HCT116 (cell line): Measurements from ENCODE around the gene PDLIM7.

Source experiments
- ATF3 ChIP-seq: IDR thresholded peaks from 2 replicates; pipeline ENCODE4 v1.6.1; 2012
- CBX3 ChIP-seq: IDR thresholded peaks from 2 replicates; pipeline ENCODE4 v1.6.1; 2012; ENCODE audit warnings: low read depth
- CTCF ChIP-seq, 3 experiments: fragments of 200-600 bp in 1 of 3; sonication (generic) in 1 of 3; IDR thresholded peaks in 2 of 3; conservative IDR thresholded peaks in 1 of 3; 2 replicates each; pipeline ENCODE4 v1.5.1; 2012 to 2017; ENCODE audit warnings: low read depth in 2 of 3, low read length in 2 of 3, antibody characterized with exemption in 1 of 3, borderline replicate concordance in 1 of 3, control low read depth in 1 of 3, mild to moderate bottlenecking in 1 of 3, mixed read lengths in 1 of 3, mixed run types in 1 of 3, moderate library complexity in 1 of 3; ENCODE audit not compliant: insufficient read depth in 1 of 3
- POLR2A ChIP-seq: IDR thresholded peaks from 2 replicates; pipeline ENCODE4 v1.7.0; 2011; ENCODE audit warnings: borderline replicate concordance; ENCODE audit not compliant: insufficient read depth, insufficient read length; ENCODE audit errors: extremely low read depth
- YY1 ChIP-seq: IDR thresholded peaks from 2 replicates; pipeline ENCODE4 v1.6.1; 2011; ENCODE audit warnings: low read length, low read depth, moderate library complexity, mild to moderate bottlenecking; ENCODE audit not compliant: insufficient replicate concordance; ENCODE audit errors: extremely low read depth
- ZFX ChIP-seq: fragments of 450-650 bp; IDR thresholded peaks from 2 replicates; pipeline ENCODE4 v1.6.1; 2017

DNA sequence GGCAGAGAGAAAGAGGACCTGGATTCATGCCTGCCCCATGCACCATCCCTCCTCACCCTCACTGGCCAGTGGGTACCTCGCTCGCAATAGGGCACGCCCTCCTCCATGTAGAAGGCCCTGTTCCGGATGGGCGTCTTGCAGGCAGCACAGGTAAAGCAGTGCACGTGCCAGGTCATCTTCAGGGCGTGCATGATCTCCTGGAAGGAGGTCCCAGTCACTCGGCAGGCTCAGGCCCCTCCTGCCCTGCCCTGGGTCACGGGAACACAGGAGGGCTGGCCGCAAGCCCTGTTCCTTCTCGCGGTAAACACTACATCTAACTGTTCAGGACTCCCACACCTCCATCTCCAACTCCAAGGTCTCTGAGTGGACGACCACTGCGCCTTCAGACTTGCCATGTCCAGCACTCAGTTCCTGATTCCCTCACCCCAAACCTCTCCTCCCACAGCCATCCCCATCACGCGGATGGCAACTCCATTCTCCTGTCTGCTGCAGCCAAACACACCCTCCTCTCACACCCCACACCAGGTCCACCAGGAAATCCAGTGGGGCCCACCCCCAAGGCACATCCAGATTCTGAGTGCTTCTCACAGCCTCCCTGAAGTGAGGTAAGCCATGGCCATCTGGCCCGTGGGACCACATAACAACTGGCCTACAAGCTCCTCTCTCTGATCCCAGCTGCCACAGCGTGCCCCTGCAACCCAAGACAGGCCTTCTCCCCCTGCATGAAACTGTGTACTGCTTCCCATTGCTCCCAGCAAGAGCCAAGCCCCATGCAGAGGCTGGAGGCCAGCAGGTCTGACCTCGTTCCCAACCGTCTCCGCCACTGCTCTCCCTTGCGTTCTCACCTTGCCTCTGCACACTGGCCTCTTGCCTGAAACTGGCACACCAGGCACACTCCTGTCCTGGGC lies 13.2 kb downstream of the PDLIM7 start:
- TF ChIP-seq ZFX (no peak), POLR2A (no peak), CBX3 (no peak), CTCF (IDR thresholded peaks at IDR 0.05 in 2 of 3, conservative IDR thresholded peaks at IDR 0.05 in 1 of 3; ENCODE audit: borderline replicate concordance in 1 of 3, insufficient read depth in 1 of 3, low read depth in 2 of 3, low read length in 2 of 3) (no peak), YY1 (no peak), ATF3 (no peak)
